Measurements from ENCODE around the gene SLC38A7. TPM values are rescaled to one million over a fixed set of nuclear protein-coding genes. Genes with fewer than 3 reads are reported as not detected.

SLC38A7 gene
- polyA plus RNA-seq, 3 donors: 5.1 to 23.4 (median 7.4) TPM

GRCh38 chr16:58685084-58685449, 497 bp upstream of the SLC38A7 start:
- no peaks in the 10 kb centered on the region for H4K20me1 ChIP-seq (ENCODE audit: insufficient read depth, low read length)
- intact Hi-C loops (cut with micrococcal nuclease): no loop called here
- no peak overlapping the region for H3K9ac ChIP-seq (ENCODE audit: insufficient read depth, low read length, poor library complexity, severe bottlenecking)

DNA sequence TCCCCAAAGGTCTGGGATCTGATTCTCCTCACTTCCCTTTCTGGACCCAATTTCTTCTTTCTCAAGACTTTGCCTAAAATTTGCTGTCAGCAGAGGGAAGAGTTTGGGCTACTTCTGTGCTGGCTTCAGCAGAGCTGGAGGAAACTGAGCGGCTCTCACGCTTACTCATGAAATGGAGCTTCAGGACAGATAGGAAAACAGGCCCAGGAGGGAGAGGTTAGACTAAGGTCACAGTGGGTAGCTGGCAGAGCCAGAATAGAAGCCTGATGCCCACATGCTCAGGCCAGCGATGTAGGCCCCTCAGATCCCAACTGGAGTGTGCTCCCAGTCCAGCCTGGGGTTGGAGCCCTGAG, 593 bp downstream of the SLC38A7 start:
- no peak for TF ChIP-seq CTCF (IDR thresholded peaks at IDR 0.05)
- Histone ChIP-seq H2AFZ (ENCODE audit: insufficient read depth, low read depth, low read length, poor library complexity, severe bottlenecking) (peak overlapping the region; percentile 100), H3K4me1 (ENCODE audit: control insufficient read depth in 1 of 2, insufficient read depth in 2 of 2, low read length in 2 of 2) (peaks cover 17 to 20% of the 10 kb centered on the region in 2 donors), H3K27me3 (ENCODE audit: control insufficient read depth in 2 of 2, insufficient read depth in 2 of 2, low read length in 2 of 2) (no peaks in the 10 kb centered on the region), H3K4me3 (replicated peaks in 1 of 3; ENCODE audit: low read depth in 2 of 3, low read length in 3 of 3) (peak overlapping the region; percentile 89 to 99 (median 98)), H3K4me2 (replicated peaks; ENCODE audit: extremely low read depth, low read length, poor library complexity, severe bottlenecking) (peak overlapping the region; percentile 97), H3K36me3 (replicated peaks in 1 of 2; ENCODE audit: control insufficient read depth in 1 of 2, insufficient read depth in 2 of 2, low read length in 2 of 2) (peaks cover 8 to 11% of the 10 kb centered on the region in 2 donors), H4K20me1 (ENCODE audit: insufficient read depth, low read length) (no peaks in the 10 kb centered on the region), H3K79me2 (ENCODE audit: insufficient read depth, low read length) (no peaks in the 10 kb centered on the region), H3K9me3 (replicated peaks in 1 of 2; ENCODE audit: control insufficient read depth in 1 of 2, insufficient read depth in 1 of 2, low read length in 2 of 2) (no peaks in the 10 kb centered on the region), H3K9ac (ENCODE audit: insufficient read depth, low read length, poor library complexity, severe bottlenecking) (peak overlapping the region; percentile 93), H3K27ac (ENCODE audit: low read depth in 1 of 2, low read length in 2 of 2) (peak overlapping the region; percentile 64 to 89)
- peak in 2 of 3 donors; percentile 27 to 34 for DNase-seq
- H3K27me3 Mint-ChIP-seq (ENCODE audit: low read depth in 3 of 3): peaks cover 1 to 3% (median 2%) of the 10 kb centered on the region in 3 donors
- 6% methylated on average over 3 of the region's 3 CpGs for WGBS (ENCODE audit: insufficient coverage)
- peak overlapping the region; percentile 80 to 97 (median 92) for H3K27ac Mint-ChIP-seq
- H3K9me3 Mint-ChIP-seq: peaks cover 0 to 2% (median 0%) of the 10 kb centered on the region in 7 donors
- peaks cover 22% of the 10 kb centered on the region for H3K4me1 Mint-ChIP-seq
- peak overlapping the region; percentile 96 to 98 for H3K4me3 Mint-ChIP-seq
- intact Hi-C loops (cut with micrococcal nuclease): no loop called here
- H3K36me3 Mint-ChIP-seq: peaks cover 16 to 20% of the 10 kb centered on the region in 2 donors

More at GRCh38 chr16:58685084-58685449, 497 bp upstream of the SLC38A7 start:
- TF ChIP-seq CTCF (IDR thresholded peaks at IDR 0.05): no peak
- Histone ChIP-seq H3K4me1 (ENCODE audit: control insufficient read depth in 1 of 2, insufficient read depth in 2 of 2, low read length in 2 of 2) (peaks cover 17 to 20% of the 10 kb centered on the region in 2 donors), H3K79me2 (ENCODE audit: insufficient read depth, low read length) (no peaks in the 10 kb centered on the region), H3K4me2 (replicated peaks; ENCODE audit: extremely low read depth, low read length, poor library complexity, severe bottlenecking) (peak overlapping the region; percentile 97), H3K9me3 (replicated peaks in 1 of 2; ENCODE audit: control insufficient read depth in 1 of 2, insufficient read depth in 1 of 2, low read length in 2 of 2) (no peaks in the 10 kb centered on the region), H3K36me3 (replicated peaks in 1 of 2; ENCODE audit: control insufficient read depth in 1 of 2, insufficient read depth in 2 of 2, low read length in 2 of 2) (peaks cover 1 to 2% of the 10 kb centered on the region in 2 donors), H2AFZ (ENCODE audit: insufficient read depth, low read depth, low read length, poor library complexity, severe bottlenecking) (peak overlapping the region; percentile 100), H3K27ac (ENCODE audit: low read depth in 1 of 2, low read length in 2 of 2) (no peak overlapping the region), H3K27me3 (ENCODE audit: control insufficient read depth in 2 of 2, insufficient read depth in 2 of 2, low read length in 2 of 2) (no peaks in the 10 kb centered on the region), H3K4me3 (replicated peaks in 1 of 3; ENCODE audit: low read depth in 2 of 3, low read length in 3 of 3) (peak overlapping the region in 1 of 3 experiments; percentile 98)
- DNase-seq: no peak
- H3K27ac Mint-ChIP-seq: peak overlapping the region in 2 of 7 donors; percentile 80 to 96
- peaks cover 8 to 13% of the 10 kb centered on the region in 2 donors for H3K36me3 Mint-ChIP-seq
- WGBS (ENCODE audit: insufficient coverage): 86% methylated on average over 1 of the region's 6 CpGs
- H3K4me1 Mint-ChIP-seq: peaks cover 22% of the 10 kb centered on the region
- peaks cover 1 to 11% (median 6%) of the 10 kb centered on the region in 3 donors for H3K27me3 Mint-ChIP-seq (ENCODE audit: low read depth in 3 of 3)
- peaks cover 0 to 2% (median 0%) of the 10 kb centered on the region in 7 donors for H3K9me3 Mint-ChIP-seq
- peak overlapping the region; percentile 96 to 98 for H3K4me3 Mint-ChIP-seq

Measured in CD14-positive monocyte (primary cell).